IPS DF 4.7 (cell line): ENCODE measurements around the gene SPTB.
A peak's percentile ranks its signal among the peaks of the same experiment; 100 is the strongest.
"Not testable (repeated sequence)": the region's sequence is repeated elsewhere in the genome, so short reads cannot be mapped to it uniquely, and the experiment has no call there.

ENCODE experiments used
- DNase-seq: peaks from one replicate; pipeline ENCODE4 v3.0.0-alpha.2; 2013; ENCODE audit warnings: low spot score; ENCODE audit errors: extremely low read depth

Gene SPTB

GRCh38 chr14:64879635-64880220 is at the start of gene SPTB:
TSS of gene SPTB (minus strand) at chr14:64879907. CDS start at chr14:64823094, 56,813 bp downstream.
- no peak for DNase-seq

- DNase-seq = no peak
Observed at GRCh38 chr14:64929014-64929359, 49.3 kb upstream of the SPTB start.

- DNase-seq = no peak
Observed at GRCh38 chr14:64928239-64929013, 48.7 kb upstream of the SPTB start.

- no peak for DNase-seq
Observed at GRCh38 chr14:64927031-64927430, 47.3 kb upstream of the SPTB start.

GRCh38 chr14:64926398-64926995 is 46.8 kb upstream of the SPTB start:
- DNase-seq = no peak

GRCh38 chr14:64923015-64923414 is 43.3 kb upstream of the SPTB start:
- no peak for DNase-seq

GRCh38 chr14:64920465-64920864 is 40.8 kb upstream of the SPTB start:
- DNase-seq = no peak

- no peak for DNase-seq
Observed at GRCh38 chr14:64919618-64920017, 39.9 kb upstream of the SPTB start.

- no peak for DNase-seq
Observed at GRCh38 chr14:64919215-64919614, 39.5 kb upstream of the SPTB start.

GRCh38 chr14:64918216-64918615 is 38.5 kb upstream of the SPTB start:
- no peak for DNase-seq

- no peak for DNase-seq
Observed at GRCh38 chr14:64915797-64916196, 36.1 kb upstream of the SPTB start.

- DNase-seq = no peak
Observed at GRCh38 chr14:64915029-64915424, 35.3 kb upstream of the SPTB start.

GRCh38 chr14:64914237-64915028 is 34.7 kb upstream of the SPTB start, which contains the start of gene CHURC1:
TSS of gene CHURC1 (plus strand) at chr14:64914455. CDS start at chr14:64914496, 41 bp downstream.
- peak; percentile 95 for DNase-seq

- DNase-seq = not testable (repeated sequence)
Observed at GRCh38 chr14:64913477-64913876, 33.8 kb upstream of the SPTB start.

- DNase-seq = no peak
Observed at GRCh38 chr14:64912261-64912660, 32.6 kb upstream of the SPTB start.

- no peak for DNase-seq
Observed at GRCh38 chr14:64910847-64911495, 31.3 kb upstream of the SPTB start.

- no peak for DNase-seq
Observed at GRCh38 chr14:64906022-64906421, 26.3 kb upstream of the SPTB start.

GRCh38 chr14:64899958-64900357 is 20.3 kb upstream of the SPTB start:
- DNase-seq = no peak

- DNase-seq = no peak
Observed at GRCh38 chr14:64891839-64892375, 12.2 kb upstream of the SPTB start.

- DNase-seq = no peak
Observed at GRCh38 chr14:64891173-64891838, 11.6 kb upstream of the SPTB start.

- no peak for DNase-seq
Observed at GRCh38 chr14:64889352-64889751, 9.6 kb upstream of the SPTB start.
